WERI-Rb-1 (cell line): ENCODE measurements around the gene ALOX12B.

Experiments used
- DNase-seq: peaks from one replicate; pipeline ENCODE4 v3.0.0-alpha.2; 2020
- H3K27ac ChIP-seq: fragments of 250-450 bp; sonication (Bioruptor Pico); 2 replicates; pipeline ENCODE4 v1.5.1; 2020; ENCODE audit warnings: mild to moderate bottlenecking, moderate library complexity
- H3K27me3 ChIP-seq: fragments of 250-450 bp; sonication (Bioruptor Pico); 2 replicates; pipeline ENCODE4 v1.5.1; 2021; ENCODE audit warnings: mild to moderate bottlenecking, low read depth, moderate library complexity; ENCODE audit not compliant: insufficient read depth, severe bottlenecking
- H3K36me3 ChIP-seq: fragments of 250-450 bp; sonication (Bioruptor Pico); 2 replicates; pipeline ENCODE4 v1.5.1; 2020; ENCODE audit warnings: mild to moderate bottlenecking, moderate library complexity
- H3K4me3 ChIP-seq: 2 replicates; pipeline ENCODE4 v1.5.1; 2011; ENCODE audit warnings: low read depth, mild to moderate bottlenecking, control low read depth, low read length
- H3K9me3 ChIP-seq: fragments of 250-450 bp; sonication (Bioruptor Pico); 2 replicates; pipeline ENCODE4 v1.5.1; 2021; ENCODE audit warnings: mild to moderate bottlenecking, moderate library complexity; ENCODE audit not compliant: severe bottlenecking
- CTCF ChIP-seq: IDR thresholded peaks from 2 replicates; pipeline ENCODE4 v1.5.1; 2011; ENCODE audit warnings: low read depth, mild to moderate bottlenecking, control low read depth, inconsistent platforms, low read length

Gene ALOX12B

GRCh38 chr17:8087075-8087951, at the start of gene ALOX12B:
TSS of gene ALOX12B (minus strand) at chr17:8087716. CDS start at chr17:8087442, 274 bp downstream.
- no peaks in the 10 kb centered on the region for H3K27me3 ChIP-seq
- TF ChIP-seq CTCF = no peak

GRCh38 chr17:8133941-8134340, 46.4 kb upstream of the ALOX12B start:
- H3K4me3 ChIP-seq = no peak overlapping the region
- no peak for DNase-seq
- TF ChIP-seq CTCF = no peak
- no peaks in the 10 kb centered on the region for H3K27me3 ChIP-seq
- no peaks in the 10 kb centered on the region for H3K36me3 ChIP-seq
- no peak overlapping the region for H3K27ac ChIP-seq
- H3K9me3 ChIP-seq = no peaks in the 10 kb centered on the region

More at GRCh38 chr17:8087075-8087951, at the start of gene ALOX12B:
- Histone ChIP-seq H3K27ac (no peak within 1 kb of the TSS), H3K4me3 (no peak within 1 kb of the TSS), H3K9me3 (no peaks in the 10 kb centered on the region), H3K36me3 (no peaks in the 10 kb centered on the region)
- DNase-seq = no peak

GRCh38 chr17:8133399-8133798, 45.9 kb upstream of the ALOX12B start:
- H3K9me3 ChIP-seq = no peaks in the 10 kb centered on the region
- DNase-seq = no peak
- H3K27ac ChIP-seq = no peak overlapping the region
- no peak for TF ChIP-seq CTCF
- no peaks in the 10 kb centered on the region for H3K27me3 ChIP-seq
- no peak overlapping the region for H3K4me3 ChIP-seq
- no peaks in the 10 kb centered on the region for H3K36me3 ChIP-seq

- Histone ChIP-seq H3K9me3 (no peaks in the 10 kb centered on the region), H3K36me3 (no peaks in the 10 kb centered on the region), H3K4me3 (no peak overlapping the region), H3K27me3 (no peaks in the 10 kb centered on the region), H3K27ac (no peak overlapping the region)
- TF ChIP-seq CTCF = no peak
- no peak for DNase-seq
Observed at GRCh38 chr17:8131844-8132441, 44.4 kb upstream of the ALOX12B start.

GRCh38 chr17:8128125-8128784, 40.7 kb upstream of the ALOX12B start:
- DNase-seq = no peak
- Histone ChIP-seq H3K27ac (no peak overlapping the region), H3K36me3 (no peaks in the 10 kb centered on the region), H3K27me3 (peaks cover 17% of the 10 kb centered on the region), H3K4me3 (no peak overlapping the region), H3K9me3 (no peaks in the 10 kb centered on the region)
- TF ChIP-seq CTCF = no peak
